Inflammatory macrophage treated with lipopolysaccharide for 1 hour (primary cell): ENCODE results near the gene OLFML2B.
"Not testable (repeated sequence)": the region's sequence is repeated elsewhere in the genome, so short reads cannot be mapped to it uniquely, and the experiment has no call there.

Experiments
- DNase-seq, 2 donors: peaks; one replicate each; pipeline ENCODE4 v3.0.0-alpha.2; 2020 to 2022

Gene OLFML2B

DNA sequence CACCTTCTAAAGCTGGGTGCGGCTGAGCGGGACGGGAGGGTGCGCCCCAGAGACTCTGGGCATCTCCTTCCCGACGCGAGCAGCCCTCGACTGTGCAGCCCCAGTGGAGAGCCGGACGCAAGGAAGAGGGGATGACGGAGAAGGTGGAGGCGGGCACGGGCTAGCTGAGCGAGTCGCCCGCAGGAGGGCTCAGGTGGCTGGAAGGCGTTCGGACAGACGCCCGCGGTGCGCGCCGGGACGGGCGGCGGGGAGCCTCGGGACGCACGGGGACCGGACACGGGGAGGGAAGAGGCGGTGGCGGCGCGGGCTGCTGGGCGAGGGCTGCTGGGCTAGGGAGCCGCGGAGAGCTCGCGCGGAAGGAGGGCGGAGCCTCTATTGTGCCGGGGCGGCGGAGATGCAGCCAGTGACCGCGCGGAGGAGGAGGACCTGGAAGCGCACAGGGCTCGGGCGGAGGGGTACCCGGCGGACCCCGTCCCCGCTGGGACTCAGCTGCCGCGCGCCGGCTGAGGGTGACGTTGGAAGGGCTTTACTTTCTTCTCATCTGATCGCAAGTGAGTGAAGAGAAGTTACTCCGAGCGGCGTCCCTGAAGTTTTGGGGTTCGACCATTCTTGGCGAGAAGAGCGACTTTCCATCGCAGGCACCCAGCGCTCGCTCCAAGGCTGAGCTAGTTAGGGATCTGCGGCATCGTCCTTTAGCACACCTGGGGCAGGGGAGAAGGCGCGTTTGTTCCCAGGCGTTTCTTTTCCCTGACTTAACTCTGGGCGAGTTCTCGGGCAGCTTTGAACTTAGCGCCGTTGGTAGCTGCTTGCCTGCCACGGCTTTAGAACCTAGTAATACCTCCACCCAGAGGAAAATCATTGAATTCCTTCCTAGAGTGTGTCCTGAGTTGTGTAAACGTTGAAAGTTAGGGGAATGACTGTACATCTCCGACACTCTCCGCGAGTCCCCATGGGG lies at the start of gene OLFML2B:
Gene OLFML2B, minus strand, starts transcription at position 323 of the 955 bp plus-strand sequence. CDS start 439 bp downstream, outside the sequence.
- DNase-seq = peak; percentile 41 to 52

DNA sequence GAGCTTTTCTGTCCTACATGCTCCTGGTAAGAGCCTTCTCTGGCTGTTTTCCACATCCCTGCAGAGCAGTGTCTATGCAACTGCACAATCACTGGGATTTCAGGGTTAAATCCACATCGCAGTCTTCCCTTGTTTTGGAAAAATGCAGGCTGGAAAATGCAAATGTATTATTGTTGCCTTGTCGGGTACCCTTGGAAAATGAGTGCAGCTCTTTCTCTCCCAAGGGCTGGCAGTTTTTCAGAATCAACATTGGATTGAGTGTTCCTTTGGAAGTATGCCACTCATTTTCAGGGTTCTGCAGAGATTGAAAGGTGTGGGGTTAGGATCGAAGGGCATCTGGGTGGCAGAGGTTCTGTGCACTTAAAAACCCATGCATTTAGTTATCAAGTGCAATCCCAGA lies 49.1 kb upstream of the OLFML2B start:
- DNase-seq = no peak

DNA sequence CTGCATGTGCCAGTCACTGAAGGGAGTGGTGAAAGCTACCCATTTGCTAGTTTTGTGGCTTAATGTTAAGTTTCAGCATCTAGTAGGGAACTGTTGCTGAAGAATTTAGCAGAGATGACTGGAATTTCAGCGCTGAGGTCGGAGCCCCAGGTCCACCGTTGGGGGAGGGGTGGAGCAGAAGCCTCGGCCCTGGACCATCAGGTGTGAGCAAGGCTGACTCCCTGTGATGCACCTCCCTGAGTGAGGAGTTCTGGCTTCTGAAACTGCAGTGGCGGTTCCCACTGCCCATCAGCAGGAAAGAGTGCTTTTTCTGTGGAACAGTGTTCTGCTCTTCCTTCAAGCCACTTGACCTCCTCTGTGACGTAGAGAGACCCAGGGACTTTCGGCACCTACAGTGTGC lies 47.2 kb upstream of the OLFML2B start:
- no peak for DNase-seq

DNA sequence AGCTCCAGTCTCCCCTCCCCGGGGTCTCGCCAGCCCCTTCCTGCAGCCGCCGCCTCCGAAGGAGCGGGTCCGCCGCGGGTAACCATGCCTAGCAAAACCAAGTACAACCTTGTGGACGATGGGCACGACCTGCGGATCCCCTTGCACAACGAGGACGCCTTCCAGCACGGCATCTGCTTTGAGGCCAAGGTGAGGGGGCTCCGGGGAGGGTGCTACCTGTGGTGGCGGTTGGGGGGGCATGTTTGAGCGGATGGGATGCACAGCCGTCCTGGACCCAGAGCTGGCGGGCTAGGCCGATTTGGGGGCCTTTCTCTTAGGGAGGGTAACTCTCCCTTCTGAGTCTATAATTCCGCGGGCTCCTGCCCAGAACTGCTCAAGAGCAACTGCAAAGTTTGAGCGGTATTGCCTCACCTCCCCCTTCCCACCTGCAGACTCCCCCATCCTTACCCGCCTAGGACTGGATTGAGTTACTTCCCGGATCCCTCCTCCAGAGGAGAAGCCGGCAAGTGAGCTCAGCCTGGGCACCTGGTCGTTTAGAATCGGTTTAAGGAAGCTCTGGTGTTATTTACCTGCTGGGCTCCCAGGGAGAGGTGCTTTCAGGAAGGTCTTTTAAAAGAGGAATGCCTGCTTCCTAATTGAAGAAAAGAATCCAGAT lies 46.6 kb upstream of the OLFML2B start:
- DNase-seq = no peak

DNA sequence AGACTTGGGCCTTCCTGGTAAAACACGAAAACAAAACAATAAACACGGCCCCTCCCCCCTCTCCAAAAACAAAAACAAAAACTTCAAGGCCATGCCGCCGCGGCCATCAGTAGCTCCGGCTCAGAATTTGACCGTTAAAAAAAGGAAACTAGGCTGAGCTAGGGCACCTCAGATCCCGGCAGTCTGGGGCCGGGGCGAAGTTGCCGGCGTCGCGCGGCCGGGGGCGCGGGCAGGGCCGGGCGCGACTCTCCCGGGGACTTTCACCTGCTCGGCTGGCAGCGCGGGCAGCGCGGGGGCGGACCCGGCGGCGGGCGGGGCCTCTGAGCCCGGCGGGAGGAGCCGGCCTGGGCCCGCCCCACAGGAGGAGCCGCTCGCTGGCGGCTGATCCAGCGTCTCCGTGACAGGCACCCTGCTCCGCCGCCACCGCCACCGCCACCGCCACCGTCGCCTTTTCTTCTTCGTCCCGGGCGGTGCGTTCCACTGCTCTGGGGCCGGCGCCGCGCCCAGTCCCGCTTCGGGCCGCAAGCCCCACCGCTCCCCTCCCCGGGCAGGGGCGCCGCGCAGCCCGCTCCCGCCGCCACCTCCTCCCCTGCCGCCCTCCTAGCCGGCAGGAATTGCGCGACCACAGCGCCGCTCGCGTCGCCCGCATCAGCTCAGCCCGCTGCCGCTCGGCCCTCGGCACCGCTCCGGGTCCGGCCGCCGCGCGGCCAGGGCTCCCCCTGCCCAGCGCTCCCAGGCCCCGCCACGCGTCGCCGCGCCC lies 45.8 kb upstream of the OLFML2B start, which contains the start of gene NOS1AP:
Gene NOS1AP, plus strand, starts transcription at position 358 of the 760 bp plus-strand sequence. CDS start 487 bp downstream, outside the sequence.
- DNase-seq = peak; percentile 70 to 74

DNA sequence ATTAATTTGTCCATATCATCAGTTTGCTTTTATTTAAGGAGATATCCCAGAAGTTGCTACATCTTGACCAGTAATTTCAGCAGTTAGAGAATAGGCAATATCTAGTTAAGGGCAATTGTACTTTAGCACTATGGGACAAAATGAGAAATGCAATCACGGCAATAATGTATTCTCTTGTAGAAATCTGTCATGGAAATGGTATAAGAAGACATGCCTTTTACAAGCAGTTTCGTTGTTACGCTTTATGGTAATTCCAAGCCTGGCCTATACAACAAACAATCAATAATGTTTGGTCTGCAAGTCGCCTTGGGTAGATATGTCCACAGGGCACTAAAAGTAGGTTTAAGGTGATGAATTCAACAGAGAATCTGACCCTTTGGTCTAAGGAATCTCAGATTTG lies 44.6 kb upstream of the OLFML2B start:
- DNase-seq = no peak

DNA sequence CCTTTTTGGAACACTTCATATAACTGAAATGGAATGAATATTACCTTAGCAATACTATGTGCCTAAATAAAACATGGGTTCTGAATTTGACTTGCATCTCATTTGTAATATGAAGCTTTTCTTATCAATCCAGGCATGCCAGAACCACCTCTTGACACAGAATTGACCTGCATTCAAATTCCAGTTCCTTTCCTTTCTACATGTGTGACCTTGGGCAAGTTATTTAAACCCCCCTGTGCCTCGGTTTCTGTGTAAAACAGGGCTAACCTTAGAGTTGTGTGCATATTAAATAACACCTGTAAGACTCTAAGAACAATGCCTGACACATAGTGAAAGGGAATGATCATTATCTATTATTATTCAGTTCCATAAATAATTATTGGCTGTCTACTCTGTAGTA lies 43.8 kb upstream of the OLFML2B start:
- DNase-seq = no peak

DNA sequence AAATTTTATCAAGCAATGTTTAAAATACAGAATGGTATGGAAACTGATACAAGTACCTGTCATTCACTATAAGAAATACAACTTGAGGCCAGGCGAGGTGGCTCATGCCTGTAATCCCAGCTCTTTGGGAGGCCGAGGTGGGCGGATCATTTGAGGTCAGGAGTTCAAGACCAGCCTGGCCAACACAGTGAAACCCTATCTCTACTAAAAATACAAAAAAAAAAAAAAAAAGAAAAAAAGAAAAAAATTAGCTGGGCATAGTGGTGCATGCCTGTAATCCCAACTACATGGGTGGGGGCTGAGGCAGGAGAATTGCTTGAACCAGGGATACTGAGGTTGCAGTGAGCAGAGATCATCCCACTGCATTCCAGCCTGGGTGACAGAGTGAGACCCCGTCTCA lies 43.2 kb upstream of the OLFML2B start:
- not testable (repeated sequence) for DNase-seq

DNA sequence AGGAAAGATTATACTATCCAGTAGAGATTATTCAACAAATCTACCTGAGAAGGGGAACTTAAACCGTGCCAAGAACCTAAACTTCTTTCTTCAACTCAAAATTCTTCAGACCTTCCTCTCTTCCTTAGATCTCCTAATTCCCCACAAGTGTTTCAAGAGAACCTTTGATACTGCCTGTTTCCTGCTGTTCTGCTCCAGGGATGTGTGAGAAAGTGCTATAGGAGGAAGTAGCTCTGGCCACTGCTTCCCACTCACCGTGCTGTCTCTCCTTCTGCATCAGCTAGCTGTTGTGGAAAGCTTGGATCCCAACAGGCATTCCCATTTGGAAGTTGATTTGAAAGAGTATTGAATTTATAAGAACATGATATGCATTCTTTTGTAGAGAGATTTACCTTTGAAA lies 41.3 kb upstream of the OLFML2B start:
- DNase-seq = peak in 1 of 2 donors; percentile 10

DNA sequence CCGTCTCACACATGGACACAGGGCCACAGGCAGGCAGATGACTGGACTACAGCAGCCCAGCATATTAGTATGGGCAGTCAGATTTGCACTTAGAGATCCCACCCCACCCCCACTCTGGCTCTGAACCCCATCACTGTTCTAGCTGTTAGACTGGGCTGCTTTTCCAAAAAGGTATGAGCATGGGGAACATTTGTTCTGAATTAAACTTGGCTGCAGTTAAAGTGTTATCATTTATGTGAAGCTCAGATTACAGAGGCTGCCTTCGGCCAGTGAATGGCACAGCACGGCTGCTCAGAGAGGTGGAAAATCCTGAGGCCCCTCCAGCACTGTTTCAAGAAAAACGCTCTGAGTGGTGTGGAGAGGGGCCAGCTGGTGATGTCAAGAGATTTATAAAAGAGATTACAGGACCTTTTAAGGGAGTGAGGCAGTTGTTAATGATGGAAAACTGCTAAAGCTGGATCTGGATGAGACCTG lies 38.9 kb upstream of the OLFML2B start:
- DNase-seq = no peak

DNA sequence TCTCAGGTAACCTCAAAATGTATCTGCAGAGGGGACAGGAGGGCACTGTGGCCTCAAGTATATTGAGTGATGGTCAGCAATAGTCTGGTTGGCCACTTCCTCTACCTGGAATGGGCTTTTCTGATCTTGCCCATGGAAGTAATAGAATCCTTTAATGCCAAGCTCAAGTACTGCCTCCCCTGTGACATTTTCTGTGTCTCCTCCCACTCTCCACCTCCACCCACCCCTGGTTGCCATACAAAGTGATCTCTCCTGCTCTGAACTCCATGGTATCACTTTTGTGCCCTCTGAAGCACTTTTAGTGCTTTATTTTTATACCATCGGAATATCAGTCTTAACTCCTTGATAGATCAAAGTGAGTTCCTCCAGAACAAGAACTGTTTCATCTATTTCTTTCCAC lies 36.6 kb upstream of the OLFML2B start:
- no peak for DNase-seq

DNA sequence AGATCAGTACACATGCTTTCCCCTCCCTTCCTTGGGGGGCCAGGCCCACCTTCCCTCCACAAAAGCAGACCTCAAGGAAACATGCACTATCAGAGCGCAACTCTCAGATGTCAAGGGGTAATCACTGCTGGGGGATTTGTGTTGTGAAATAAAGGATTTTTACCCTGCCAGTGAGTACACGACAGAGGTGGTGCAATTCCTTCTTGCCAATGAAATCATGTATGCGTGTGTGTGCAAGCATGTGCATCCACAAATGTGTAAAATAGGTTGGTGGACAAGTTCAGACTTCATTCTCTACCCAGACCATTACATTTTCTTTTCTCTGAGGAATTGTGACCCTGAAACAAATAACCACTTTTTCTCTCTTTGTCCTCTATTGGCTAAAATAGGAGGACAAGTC lies 36.1 kb upstream of the OLFML2B start:
- DNase-seq = no peak

DNA sequence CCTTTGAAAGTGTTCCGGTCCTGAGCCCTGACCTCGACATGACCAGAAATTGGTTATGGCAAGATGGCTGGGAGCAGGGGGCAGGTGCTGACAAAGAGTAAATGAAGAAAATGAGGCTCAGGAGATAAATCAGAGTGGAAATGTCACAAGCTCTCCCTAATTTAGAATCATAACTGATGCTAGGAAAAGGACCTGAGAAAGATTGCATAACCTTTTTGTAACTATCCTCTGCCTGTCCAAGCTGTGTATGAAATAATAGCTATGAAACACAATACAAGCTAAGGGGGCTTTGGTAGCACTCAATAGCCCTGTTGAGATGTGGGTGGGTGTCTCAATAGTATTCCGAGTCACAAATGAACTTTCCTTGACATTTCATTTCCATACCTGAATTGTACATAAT lies 32.9 kb upstream of the OLFML2B start:
- no peak for DNase-seq

DNA sequence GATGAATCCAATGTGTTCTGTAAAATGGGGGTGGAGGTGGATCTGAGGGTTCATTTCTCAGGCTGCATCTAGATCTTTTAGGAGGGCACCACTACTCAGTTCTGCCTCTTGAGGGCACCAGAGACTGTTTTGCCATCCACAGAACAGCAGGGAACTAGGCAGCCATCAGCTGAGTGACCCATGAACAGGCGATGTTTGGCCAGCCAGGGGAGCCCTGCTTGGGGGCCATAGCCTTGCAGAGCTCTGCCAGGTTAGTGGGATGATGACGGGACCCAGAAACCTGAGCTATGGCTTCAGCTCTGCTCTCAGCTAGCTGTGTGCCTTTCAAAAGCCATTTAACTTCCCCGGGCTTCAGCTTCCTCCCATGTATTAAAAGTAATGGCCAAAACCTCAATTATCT lies 32.4 kb upstream of the OLFML2B start:
- DNase-seq = peak; percentile 37 to 71

DNA sequence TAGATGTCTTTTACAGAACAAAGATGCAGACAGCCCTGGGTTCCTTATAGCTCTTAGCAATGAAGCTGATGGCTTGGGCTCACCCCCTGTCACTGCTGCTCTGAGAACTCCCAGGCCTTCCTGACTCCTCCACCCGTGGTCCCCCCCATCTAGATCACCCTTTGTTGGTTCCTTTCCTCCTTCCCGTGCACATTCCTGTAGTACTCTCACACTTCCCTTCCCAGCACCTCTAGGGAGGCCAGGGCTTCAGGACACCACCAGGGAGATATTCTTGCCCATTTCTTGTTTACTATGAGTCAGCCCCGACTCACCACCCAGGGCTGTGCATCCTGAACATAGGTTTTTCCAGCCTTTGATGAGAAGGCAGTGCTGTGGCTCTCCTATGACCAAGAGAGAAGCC lies 31.4 kb upstream of the OLFML2B start:
- no peak for DNase-seq

DNA sequence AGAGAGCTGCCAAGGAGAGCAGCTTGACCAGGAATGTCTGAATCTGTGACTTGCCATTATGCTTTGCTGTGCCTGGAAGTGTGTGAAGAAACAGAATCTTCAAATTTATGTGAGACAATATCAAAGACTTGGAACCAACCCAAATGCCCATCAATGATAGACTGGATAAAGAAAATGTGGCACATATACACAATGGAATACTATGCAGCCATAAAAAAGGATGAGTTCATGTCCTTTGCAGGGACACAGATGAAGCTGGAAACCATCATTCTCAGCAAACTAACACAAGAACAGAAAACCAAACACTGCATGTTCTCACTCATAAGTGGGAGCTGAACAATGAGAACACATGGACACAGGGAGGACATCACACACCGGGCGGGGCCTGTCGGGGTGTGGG lies 30.3 kb upstream of the OLFML2B start:
- DNase-seq = not testable (repeated sequence)

DNA sequence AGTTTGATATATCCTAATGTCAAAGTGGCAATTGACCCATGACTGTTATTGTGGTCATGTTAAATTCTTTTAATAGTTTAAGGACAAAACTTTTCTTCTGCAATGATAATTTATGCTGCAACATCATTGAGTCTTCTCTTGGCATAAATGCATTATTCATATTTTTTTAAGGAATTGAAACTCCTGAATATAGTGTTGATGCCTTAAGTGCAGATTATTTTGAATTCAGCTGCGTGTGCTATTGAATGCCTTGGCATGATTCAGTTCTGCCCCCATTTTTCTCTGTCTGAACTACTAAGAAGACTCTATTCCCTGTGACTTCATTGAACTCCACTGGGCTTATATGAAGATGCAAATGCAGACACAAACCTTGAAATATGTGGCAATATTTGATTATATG lies 23.3 kb upstream of the OLFML2B start:
- DNase-seq = no peak

DNA sequence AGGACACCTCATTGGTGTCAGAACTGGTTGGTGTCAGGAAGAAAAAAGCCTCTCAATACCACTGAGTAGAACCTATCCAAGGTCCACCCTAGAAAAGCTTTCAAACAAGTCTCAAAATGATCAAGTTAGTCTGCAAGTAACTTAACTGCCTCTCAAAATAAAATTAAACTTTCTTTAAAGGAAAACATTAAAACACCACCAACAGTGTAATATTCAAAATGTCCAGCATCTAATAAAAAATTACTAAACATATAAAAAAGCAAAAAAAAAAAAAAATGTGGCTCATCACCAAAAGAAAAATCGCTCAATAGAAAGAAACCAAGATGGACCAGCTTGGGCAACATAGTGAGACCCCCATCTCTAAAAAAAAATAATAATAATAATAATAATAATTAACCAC lies 18.7 kb upstream of the OLFML2B start:
- DNase-seq = no peak

DNA sequence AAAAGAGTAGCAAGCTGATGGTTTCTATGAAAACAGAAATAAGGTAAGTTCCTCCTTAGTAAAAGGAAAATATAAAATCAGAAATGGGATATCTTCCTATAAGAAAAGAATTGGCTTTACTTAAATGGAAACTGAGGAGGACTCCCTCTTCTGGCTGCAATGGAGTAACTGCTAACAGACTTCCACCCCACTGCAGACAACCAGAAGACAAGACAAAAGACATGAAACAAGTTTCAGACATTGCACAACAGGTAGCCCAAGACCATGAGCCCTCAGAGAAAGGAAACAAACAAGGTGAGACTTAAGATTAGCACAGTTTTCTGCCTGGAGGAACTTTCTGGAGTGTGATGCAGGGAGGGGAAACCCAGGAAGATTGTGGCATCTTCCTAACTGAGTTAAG lies 17.0 kb upstream of the OLFML2B start:
- DNase-seq = peak in 1 of 2 donors; percentile 16

DNA sequence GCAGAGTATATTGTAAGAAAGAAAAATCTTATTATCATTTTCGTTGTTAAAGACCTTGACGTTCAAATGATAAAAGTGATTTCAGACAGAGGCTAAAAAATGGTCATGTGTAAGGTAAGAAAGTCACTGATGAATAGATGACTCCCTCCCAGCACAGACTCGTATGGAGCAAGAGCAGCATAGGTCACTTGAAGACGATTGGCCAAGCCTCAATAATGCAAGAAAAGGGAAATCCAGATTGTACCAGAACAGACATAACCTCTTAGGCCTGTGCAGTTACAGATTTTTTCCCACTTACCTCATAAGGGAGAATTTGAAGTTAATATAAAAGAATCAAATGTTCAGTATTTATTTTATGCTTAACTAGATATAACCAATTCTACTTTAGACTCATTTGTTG lies 16.3 kb upstream of the OLFML2B start:
- DNase-seq = peak; percentile 26 to 53

DNA sequence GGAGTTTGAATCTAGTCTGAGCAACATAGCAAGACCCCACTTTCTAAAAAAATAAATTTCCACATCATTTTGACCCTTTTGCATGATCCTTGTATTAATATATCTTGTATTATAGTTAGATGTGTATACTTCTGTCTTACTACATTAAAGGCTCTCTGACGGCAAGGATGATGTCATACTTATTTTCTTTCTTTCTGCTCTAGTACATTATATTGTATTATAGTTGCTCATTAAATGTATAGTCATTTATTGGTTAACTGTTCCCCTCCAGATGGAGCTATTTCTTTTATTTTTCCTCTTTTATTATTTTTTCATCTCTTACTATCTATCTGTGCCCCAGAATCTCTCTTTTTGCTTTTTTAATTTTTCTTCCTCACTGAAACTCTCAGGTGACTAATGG lies 15.0 kb upstream of the OLFML2B start:
- no peak for DNase-seq

DNA sequence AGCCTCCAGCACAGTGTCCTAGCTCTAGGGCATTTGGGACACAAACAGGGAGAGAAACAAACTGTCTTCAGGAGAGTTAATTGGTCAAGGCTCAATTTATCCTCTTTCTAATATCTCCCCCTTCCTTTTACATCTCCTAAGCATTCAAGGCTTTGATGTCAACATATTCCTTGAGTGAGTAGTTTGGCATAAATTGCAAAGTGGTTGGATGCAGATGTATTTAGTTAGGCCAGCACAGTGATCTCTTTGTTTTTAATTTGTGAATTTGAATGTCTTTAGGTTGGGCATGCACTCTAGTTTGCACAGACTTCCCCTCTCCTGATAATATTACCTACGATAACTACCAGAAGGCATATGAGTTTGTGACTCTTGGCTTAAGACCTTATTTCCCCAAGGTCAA lies 12.5 kb upstream of the OLFML2B start:
- DNase-seq = no peak

DNA sequence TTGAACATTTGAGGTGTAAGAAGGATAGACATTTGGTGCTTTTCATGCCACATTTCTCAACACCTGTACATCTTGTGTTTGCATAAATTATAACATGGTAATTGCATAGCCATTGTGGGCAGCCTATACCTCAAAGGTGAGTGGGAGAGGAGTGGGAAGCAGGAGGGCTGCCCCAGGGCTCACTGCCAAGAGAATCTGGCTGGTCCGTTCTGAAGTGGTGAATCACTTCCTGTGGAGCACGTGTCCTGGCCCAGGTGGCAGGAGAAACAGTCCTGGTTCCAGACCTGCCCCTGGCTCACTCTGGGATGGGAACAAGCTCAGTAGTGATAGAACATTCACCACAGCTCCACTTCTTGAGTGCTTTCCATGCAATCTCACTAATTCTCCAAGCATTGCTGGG lies 11.6 kb upstream of the OLFML2B start:
- no peak for DNase-seq
